Activated B cell treated with CpG ODN at 0.5 μM for 24 hours (primary cell): ENCODE data around the gene C3orf20. TPM values are rescaled to one million over a fixed set of nuclear protein-coding genes. Genes with fewer than 3 reads are reported as not detected.

ENCODE experiments used
- ATAC-seq: fragments of 200-7000 bp; cut with Tn5 transposase; one replicate; pipeline ENCODE4 v1.10.0; 2021; ENCODE audit warnings: low read depth, mild to moderate bottlenecking, moderate library complexity
- CTCF ChIA-PET: fragments of 350-600 bp; sonication (Branson Sonifier 250); formaldehyde crosslinking; loops from one replicate; lab custom pipeline; 2021; ENCODE audit warnings: antibody characterized with exemption; lab: Charles Lee
- POLR2A ChIA-PET: fragments of 350-600 bp; sonication (Branson Sonifier 250); formaldehyde crosslinking; loops from one replicate; lab custom pipeline; 2021; ENCODE audit warnings: antibody characterized with exemption; lab: Charles Lee
- DNase-seq: peaks from one replicate; pipeline ENCODE4 v3.0.0; 2022
- H3K27ac Mint-ChIP-seq: one replicate; pipeline ENCODE4 v1.8.0; 2020; ENCODE audit warnings: mixed read lengths
- H3K27me3 Mint-ChIP-seq: one replicate; pipeline ENCODE4 v1.8.0; 2021; ENCODE audit warnings: mixed read lengths
- H3K36me3 Mint-ChIP-seq: one replicate; pipeline ENCODE4 v1.8.0; 2021; ENCODE audit warnings: low read depth, mixed read lengths
- H3K4me1 Mint-ChIP-seq: one replicate; pipeline ENCODE4 v1.8.0; 2021; ENCODE audit warnings: mixed read lengths
- H3K4me3 Mint-ChIP-seq: one replicate; pipeline ENCODE4 v1.8.0; 2020; ENCODE audit warnings: mild to moderate bottlenecking, mixed read lengths
- H3K9me3 Mint-ChIP-seq: one replicate; pipeline ENCODE4 v1.8.0; 2020; ENCODE audit warnings: mixed read lengths
- CTCF ChIP-seq: fragments of 200-600 bp; IDR thresholded peaks from one replicate; pipeline ENCODE4 v1.8.0; 2022; ENCODE audit warnings: antibody characterized with exemption, mild to moderate bottlenecking
- intact Hi-C: fragments of 100-400 bp; cut with micrococcal nuclease; formaldehyde crosslinking; loops from one replicate; pipeline ENCODE4 v1.15.1; 2024
- total RNA-seq: library from RNA; stranded (reverse); gene quantifications from 2 replicates; pipeline ENCODE4 v1.2.3, GENCODE V29; 2022

Gene C3orf20
- total RNA-seq, 1 donor from 2014 or later, result 0.16 TPM

GRCh38 chr3:14761121-14761672 is 86.3 kb downstream of the C3orf20 start:
- DNase-seq (no peak), ATAC-seq (no peak)
- CTCF ChIA-PET, result no interaction called here
- Mint-ChIP-seq H3K27me3 (no peaks in the 10 kb centered on the region), H3K4me3 (no peak overlapping the region), H3K27ac (no peak overlapping the region), H3K36me3 (no peaks in the 10 kb centered on the region), H3K9me3 (no peaks in the 10 kb centered on the region), H3K4me1 (no peaks in the 10 kb centered on the region)
- TF ChIP-seq CTCF, result no peak
- intact Hi-C loops, result no loop called here
- POLR2A ChIA-PET, result no interaction called here

GRCh38 chr3:14761866-14762265 is 86.9 kb downstream of the C3orf20 start:
- ChIA-PET CTCF (no interaction called here), POLR2A (no interaction called here)
- intact Hi-C loops, result no loop called here
- TF ChIP-seq CTCF, result no peak
- H3K4me3 Mint-ChIP-seq, result no peak overlapping the region
- H3K36me3 Mint-ChIP-seq, result no peaks in the 10 kb centered on the region
- ATAC-seq (no peak), DNase-seq (no peak)
- no peak overlapping the region for H3K27ac Mint-ChIP-seq
- H3K27me3 Mint-ChIP-seq, result no peaks in the 10 kb centered on the region
- H3K9me3 Mint-ChIP-seq, result no peaks in the 10 kb centered on the region
- no peaks in the 10 kb centered on the region for H3K4me1 Mint-ChIP-seq

- intact Hi-C loops, result no loop called here
- H3K4me1 Mint-ChIP-seq, result no peaks in the 10 kb centered on the region
- H3K4me3 Mint-ChIP-seq, result no peak overlapping the region
- ChIA-PET CTCF (no interaction called here), POLR2A (no interaction called here)
- H3K27me3 Mint-ChIP-seq, result no peaks in the 10 kb centered on the region
- H3K36me3 Mint-ChIP-seq, result no peaks in the 10 kb centered on the region
- no peak for TF ChIP-seq CTCF
- no peak for ATAC-seq
- DNase-seq, result no peak
- H3K9me3 Mint-ChIP-seq, result no peaks in the 10 kb centered on the region
- no peak overlapping the region for H3K27ac Mint-ChIP-seq
Measured at GRCh38 chr3:14762701-14763100, 87.8 kb downstream of the C3orf20 start.

GRCh38 chr3:14764331-14765059 is 89.6 kb downstream of the C3orf20 start:
- no peak for TF ChIP-seq CTCF
- no peak for ATAC-seq
- ChIA-PET POLR2A (no interaction called here), CTCF (no interaction called here)
- DNase-seq, result no peak
- H3K4me3 Mint-ChIP-seq, result no peak overlapping the region
- no peaks in the 10 kb centered on the region for H3K4me1 Mint-ChIP-seq
- no peaks in the 10 kb centered on the region for H3K9me3 Mint-ChIP-seq
- no peaks in the 10 kb centered on the region for H3K27me3 Mint-ChIP-seq
- no peaks in the 10 kb centered on the region for H3K36me3 Mint-ChIP-seq
- intact Hi-C loops, result no loop called here
- no peak overlapping the region for H3K27ac Mint-ChIP-seq

GRCh38 chr3:14765060-14765400 is 90.1 kb downstream of the C3orf20 start:
- no peaks in the 10 kb centered on the region for H3K36me3 Mint-ChIP-seq

More at GRCh38 chr3:14765060-14765400, 90.1 kb downstream of the C3orf20 start:
- no peak for DNase-seq
- ChIA-PET POLR2A (no interaction called here), CTCF (no interaction called here)
- H3K27ac Mint-ChIP-seq, result no peak overlapping the region
- H3K9me3 Mint-ChIP-seq, result no peaks in the 10 kb centered on the region
- no peaks in the 10 kb centered on the region for H3K27me3 Mint-ChIP-seq
- H3K4me3 Mint-ChIP-seq, result no peak overlapping the region
- ATAC-seq, result no peak
- H3K4me1 Mint-ChIP-seq, result no peaks in the 10 kb centered on the region
- intact Hi-C loops, result no loop called here
- no peak for TF ChIP-seq CTCF
